ENCODE measurements around the gene DDX31.
"Not testable (repeated sequence)": the region's sequence is repeated elsewhere in the genome, so short reads cannot be mapped to it uniquely, and the experiment has no call there.

Gene DDX31

GRCh38 chr9:132669698-132670456 lies at the start of gene DDX31:
Gene DDX31 (minus strand): TSS chr9:132669983. CDS start chr9:132669934, 49 bp downstream.
- DNase-seq (ENCODE audit: low read depth in 2 of 2) = peak; percentile 74 to 89

- DNase-seq (ENCODE audit: low read depth in 2 of 2) = not testable (repeated sequence)
These were observed 48.7 kb upstream of the DDX31 start for GRCh38 chr9:132718381-132718928.

DNA sequence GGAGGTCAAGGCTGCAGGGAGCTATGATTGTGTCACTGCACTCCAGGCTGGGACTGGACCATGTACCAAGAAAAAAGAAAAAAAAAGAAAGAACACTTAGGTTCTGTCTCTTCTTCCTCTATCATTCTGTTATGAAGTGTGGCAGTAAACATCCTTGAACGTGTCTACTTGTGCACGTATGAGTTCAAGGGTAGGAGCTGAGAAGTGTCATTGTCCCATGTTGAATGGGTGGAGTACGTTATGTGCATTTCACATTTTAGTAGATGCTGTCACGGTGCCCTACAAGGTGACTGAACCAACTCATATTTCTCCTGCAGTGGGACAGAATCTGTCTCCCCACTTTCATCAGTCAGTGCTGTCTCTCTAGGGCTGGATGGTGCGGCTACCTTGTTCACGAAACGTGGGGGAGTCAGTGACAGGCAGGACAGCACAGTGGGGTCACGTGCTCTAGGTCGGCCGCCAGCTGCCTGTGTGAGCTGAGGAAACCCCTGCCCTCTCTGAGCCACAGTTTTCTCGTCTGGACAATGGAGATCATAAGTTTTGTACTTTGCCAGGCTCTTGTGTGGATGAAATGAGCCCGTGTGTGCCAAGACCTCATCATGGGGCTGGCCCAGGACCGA lies 47.7 kb upstream of the DDX31 start:
- DNase-seq (ENCODE audit: low read depth in 2 of 2) = no peak

- no peak for DNase-seq (ENCODE audit: low read depth in 2 of 2)
These were observed 46.2 kb upstream of the DDX31 start for GRCh38 chr9:132716007-132716406.

DNA sequence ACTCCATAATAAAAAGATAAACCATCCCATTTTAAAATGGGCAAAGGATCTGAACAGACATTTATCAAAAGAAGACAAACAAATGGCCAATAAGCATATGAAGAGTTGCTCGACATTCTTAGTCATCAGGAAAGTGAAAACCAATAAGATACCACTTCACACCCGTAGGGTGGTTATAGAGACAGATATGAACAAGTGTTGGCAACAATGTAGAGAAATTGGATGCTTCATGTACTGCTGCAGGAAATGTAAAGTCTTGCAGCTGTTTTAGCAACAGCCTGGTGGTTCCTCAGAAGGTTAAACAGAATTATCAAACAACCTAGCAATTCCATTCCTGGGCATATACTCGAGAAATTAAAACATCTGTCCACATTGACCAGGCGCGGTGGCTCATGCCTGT lies 43.0 kb upstream of the DDX31 start:
- no peak for DNase-seq (ENCODE audit: low read depth in 2 of 2)

- DNase-seq (ENCODE audit: low read depth in 2 of 2) = no peak
These were observed 42.1 kb upstream of the DDX31 start for GRCh38 chr9:132711846-132712245.

- DNase-seq (ENCODE audit: low read depth in 2 of 2) = not testable (repeated sequence)
These were observed 41.4 kb upstream of the DDX31 start for GRCh38 chr9:132711152-132711551.

- DNase-seq (ENCODE audit: low read depth in 2 of 2) = no peak
These were observed 40.5 kb upstream of the DDX31 start for GRCh38 chr9:132710333-132710732.

GRCh38 chr9:132708769-132709430 lies 39.1 kb upstream of the DDX31 start:
- no peak for DNase-seq (ENCODE audit: low read depth in 2 of 2)

DNA sequence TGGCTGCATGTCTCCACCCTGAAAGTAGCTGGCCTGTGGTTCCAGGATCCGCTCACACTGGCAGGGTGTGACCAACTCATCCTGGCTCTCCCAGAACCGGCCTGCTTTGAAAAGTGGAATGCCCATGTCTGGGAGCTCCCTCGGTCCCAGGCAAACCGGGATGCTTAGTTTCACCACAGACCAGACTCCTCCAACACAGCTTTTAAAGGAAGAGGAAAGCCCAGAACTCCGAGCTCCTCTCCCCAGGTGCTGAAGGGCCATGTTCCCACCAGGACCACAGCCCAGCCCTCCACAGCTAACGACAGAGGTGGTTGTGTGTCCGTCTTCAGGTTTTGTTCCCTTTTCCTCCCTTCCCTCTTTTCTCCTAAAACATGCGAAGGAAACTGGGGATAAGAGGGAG lies 38.5 kb upstream of the DDX31 start:
- no peak for DNase-seq (ENCODE audit: low read depth in 2 of 2)

- no peak for DNase-seq (ENCODE audit: low read depth in 2 of 2)
These were observed 33.6 kb upstream of the DDX31 start for GRCh38 chr9:132703336-132703735.

DNA sequence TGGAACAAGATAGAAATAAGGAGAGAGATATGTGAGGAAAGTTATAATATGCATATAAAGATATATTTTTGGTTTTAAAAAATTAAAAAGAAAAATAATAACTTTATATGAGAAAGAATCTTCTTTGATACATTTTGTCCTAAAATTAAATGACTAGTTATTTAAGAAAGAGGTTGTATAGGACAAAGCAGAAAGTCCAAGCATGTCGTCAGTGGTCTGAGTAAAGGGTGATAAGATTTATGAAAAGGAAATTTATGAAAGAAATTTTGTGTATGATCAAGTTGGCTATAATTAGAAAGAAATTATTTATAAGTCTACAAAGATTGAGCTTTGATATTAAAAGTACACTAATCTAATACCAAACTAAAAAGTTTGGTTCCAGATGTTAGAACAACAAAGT lies 32.5 kb upstream of the DDX31 start:
- DNase-seq (ENCODE audit: low read depth in 2 of 2) = no peak

- DNase-seq (ENCODE audit: low read depth in 2 of 2) = no peak
These were observed 30.2 kb upstream of the DDX31 start for GRCh38 chr9:132699956-132700355.

- no peak for DNase-seq (ENCODE audit: low read depth in 2 of 2)
These were observed 29.2 kb upstream of the DDX31 start for GRCh38 chr9:132698989-132699388.

DNA sequence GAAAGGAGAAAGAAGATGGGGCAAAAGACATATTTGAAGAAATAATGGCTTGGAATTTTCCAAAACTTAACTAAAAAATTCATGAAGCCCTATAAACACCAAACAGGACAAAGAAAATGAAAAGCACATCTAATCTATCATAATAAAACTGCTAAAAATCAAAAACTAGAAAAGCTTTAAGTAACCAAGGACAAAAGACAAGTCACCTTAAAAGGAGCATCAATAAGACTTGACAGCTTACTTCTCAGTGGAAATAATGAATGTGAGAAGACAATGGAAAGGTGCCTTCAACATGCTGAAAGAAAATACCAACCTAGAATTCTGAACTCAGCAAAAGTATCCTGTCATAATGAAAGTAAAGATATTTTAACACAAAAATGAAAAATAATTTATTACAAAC lies 27.4 kb upstream of the DDX31 start:
- no peak for DNase-seq (ENCODE audit: low read depth in 2 of 2)

GRCh38 chr9:132694144-132694543 lies 24.4 kb upstream of the DDX31 start:
- no peak for DNase-seq (ENCODE audit: low read depth in 2 of 2)

GRCh38 chr9:132690696-132691095 lies 20.9 kb upstream of the DDX31 start:
- DNase-seq (ENCODE audit: low read depth in 2 of 2) = no peak

- no peak for DNase-seq (ENCODE audit: low read depth in 2 of 2)
These were observed 14.1 kb upstream of the DDX31 start for GRCh38 chr9:132683873-132684272.

- DNase-seq (ENCODE audit: low read depth in 2 of 2) = no peak
These were observed 11.8 kb upstream of the DDX31 start for GRCh38 chr9:132681561-132681960.

DNA sequence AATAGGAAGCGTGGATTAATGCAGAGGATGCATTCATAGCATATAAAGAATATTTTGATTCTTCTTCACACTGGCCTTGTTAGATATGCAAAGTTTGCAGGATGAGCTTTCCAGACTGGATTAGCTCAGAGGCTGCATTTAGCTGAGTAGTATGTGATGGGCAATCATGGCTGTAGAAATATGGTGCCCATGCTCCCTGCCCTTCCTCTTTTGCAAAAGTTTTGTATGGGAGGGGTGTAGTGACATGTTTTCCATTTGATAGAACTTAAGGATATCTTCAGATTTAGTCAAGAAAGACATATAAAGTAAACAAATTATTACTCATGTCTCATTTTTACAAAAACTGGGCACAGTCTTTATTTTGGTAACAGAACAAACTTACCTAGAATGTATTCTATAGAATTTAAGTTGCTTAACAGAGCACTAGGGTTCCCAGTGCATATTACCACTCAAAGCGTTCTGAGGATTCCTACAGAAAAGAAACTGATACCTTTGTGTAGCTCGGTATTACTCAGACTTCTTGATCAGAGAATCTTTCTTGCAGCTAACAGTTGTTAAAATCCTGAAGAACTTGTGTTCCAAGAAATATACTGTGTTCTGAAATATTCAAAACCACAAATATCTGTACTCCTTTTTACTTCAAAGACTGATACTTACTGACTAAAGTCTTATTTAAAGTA lies 10.3 kb upstream of the DDX31 start:
- DNase-seq (ENCODE audit: low read depth in 2 of 2) = no peak

DNA sequence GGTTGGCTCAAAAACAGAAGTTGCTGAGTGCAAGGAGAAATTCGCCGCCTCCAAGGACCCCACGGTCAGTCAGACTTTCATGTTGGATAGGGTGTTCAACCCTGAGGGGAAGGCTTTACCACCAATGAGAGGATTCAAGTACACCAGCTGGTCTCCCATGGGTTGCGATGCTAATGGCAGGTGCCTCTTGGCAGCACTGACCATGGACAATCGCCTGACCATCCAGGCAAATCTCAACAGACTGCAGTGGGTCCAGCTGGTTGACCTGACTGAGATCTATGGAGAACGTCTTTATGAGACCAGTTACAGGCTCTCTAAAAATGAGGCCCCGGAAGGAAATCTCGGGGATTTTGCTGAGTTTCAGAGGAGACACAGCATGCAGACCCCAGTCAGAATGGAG lies 8.2 kb upstream of the DDX31 start:
- DNase-seq (ENCODE audit: low read depth in 2 of 2) = no peak

GRCh38 chr9:132674485-132674884 lies 4.7 kb upstream of the DDX31 start:
- no peak for DNase-seq (ENCODE audit: low read depth in 2 of 2)

All from stimulated activated CD8-positive, alpha-beta memory T cell treated with anti-CD3 and anti-CD28 coated beads, Interleukin-7, amount 100 ng/mL, for 4 hours (primary cell).